ENCODE data around the gene CERS2. TPM values are rescaled to one million over a fixed set of nuclear protein-coding genes. Genes with fewer than 3 reads are reported as not detected.

The CERS2 gene
- total RNA-seq, 1 donor from 2014 or later: 138 TPM

DNA sequence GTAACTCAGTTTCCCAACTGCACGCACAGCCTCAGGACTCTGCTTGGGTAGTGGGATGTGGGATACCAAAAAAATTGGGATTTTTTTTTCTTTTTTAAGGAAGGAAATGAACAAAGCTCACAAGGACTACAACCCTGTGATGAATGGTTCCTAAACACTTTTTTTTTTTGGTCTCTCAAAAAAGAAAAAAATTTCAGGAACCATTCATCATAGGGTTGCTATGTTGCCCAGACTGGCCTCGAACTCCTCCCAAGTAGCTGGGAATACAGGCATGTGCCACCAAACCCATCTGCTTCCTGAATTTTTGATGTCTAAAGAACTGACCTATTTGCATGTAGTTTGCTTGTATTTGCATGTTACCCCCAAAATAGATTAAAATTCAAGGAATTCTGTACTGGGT is 25.3 kb upstream of the CERS2 start:
- DNase-seq (ENCODE audit: low read depth): no peak
- TF ChIP-seq, protein P1, sequence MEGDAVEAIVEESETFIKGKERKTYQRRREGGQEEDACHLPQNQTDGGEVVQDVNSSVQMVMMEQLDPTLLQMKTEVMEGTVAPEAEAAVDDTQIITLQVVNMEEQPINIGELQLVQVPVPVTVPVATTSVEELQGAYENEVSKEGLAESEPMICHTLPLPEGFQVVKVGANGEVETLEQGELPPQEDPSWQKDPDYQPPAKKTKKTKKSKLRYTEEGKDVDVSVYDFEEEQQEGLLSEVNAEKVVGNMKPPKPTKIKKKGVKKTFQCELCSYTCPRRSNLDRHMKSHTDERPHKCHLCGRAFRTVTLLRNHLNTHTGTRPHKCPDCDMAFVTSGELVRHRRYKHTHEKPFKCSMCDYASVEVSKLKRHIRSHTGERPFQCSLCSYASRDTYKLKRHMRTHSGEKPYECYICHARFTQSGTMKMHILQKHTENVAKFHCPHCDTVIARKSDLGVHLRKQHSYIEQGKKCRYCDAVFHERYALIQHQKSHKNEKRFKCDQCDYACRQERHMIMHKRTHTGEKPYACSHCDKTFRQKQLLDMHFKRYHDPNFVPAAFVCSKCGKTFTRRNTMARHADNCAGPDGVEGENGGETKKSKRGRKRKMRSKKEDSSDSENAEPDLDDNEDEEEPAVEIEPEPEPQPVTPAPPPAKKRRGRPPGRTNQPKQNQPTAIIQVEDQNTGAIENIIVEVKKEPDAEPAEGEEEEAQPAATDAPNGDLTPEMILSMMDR (IDR thresholded peaks at IDR 0.05; ENCODE audit: insufficient read depth, low read length, poor library complexity, severe bottlenecking): no peak
- H3K4me3 ChIP-seq (ENCODE audit: low read depth, low read length): no peak overlapping the region
- no peaks in the 10 kb centered on the region for H3K27me3 ChIP-seq (ENCODE audit: control insufficient read depth, insufficient read depth, low read length)
- peaks cover 2% of the 10 kb centered on the region for H3K36me3 ChIP-seq (ENCODE audit: control insufficient read depth, insufficient read depth, low read length)

DNA sequence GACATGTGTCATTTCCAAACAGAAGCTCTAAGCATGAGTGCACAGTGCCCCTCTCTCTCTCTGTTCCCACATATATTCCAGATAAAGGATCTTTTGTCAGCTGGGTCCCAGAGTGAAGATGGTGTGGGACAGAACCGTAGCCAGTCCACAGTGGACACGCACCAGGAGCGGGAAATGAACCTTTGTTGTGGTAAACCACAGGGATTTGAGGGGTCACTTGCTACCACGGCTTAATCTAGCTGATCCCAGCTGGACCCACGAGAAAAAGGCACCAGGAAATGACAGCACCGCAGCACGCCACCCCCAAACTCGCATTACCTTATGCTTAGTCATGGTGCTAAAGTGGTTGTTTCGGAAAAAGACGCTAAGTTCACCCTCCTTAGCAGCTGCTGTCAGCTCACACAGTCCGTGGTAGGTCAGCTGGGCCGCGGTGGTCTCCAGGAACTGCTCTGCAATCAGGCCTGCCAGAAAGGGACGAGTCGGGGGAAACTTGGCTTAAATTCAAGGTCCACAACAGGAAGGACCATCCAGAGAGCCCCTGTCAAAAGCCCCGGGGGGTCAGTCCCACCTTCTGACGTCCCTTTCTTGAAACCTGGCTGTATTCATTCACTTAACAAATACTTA is 24.5 kb upstream of the CERS2 start:
- H3K27me3 ChIP-seq (ENCODE audit: control insufficient read depth, insufficient read depth, low read length): no peaks in the 10 kb centered on the region
- TF ChIP-seq, protein P1 (IDR thresholded peaks at IDR 0.05; ENCODE audit: insufficient read depth, low read length, poor library complexity, severe bottlenecking): no peak
- no peak overlapping the region for H3K4me3 ChIP-seq (ENCODE audit: low read depth, low read length)
- peaks cover 2% of the 10 kb centered on the region for H3K36me3 ChIP-seq (ENCODE audit: control insufficient read depth, insufficient read depth, low read length)
- DNase-seq (ENCODE audit: low read depth): peak; percentile 56

DNA sequence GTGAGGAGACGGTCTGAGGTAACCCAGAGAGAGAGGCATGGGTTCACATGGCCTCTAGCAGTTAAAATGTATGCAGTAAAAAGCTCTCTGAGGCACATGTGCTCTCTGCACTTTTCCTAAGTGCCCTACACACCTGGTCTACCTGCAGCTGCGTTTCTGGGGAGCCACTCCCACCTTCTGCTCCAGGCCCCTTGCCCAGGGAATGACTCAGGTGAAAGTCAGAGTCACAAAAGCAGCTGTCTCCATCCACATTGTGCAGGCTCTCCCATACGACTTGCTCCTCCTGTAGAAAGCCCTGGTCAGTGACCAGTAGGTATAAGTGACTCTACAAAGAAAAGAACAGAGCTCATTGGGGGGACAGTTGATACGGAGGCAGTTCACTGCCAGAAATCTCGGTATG is 23.3 kb upstream of the CERS2 start:
- Histone ChIP-seq H3K27me3 (ENCODE audit: control insufficient read depth, insufficient read depth, low read length) (no peaks in the 10 kb centered on the region), H3K4me3 (ENCODE audit: low read depth, low read length) (no peak overlapping the region), H3K36me3 (ENCODE audit: control insufficient read depth, insufficient read depth, low read length) (peaks cover 2% of the 10 kb centered on the region)
- TF ChIP-seq, protein P1 (IDR thresholded peaks at IDR 0.05; ENCODE audit: insufficient read depth, low read length, poor library complexity, severe bottlenecking): no peak
- DNase-seq (ENCODE audit: low read depth): no peak

DNA sequence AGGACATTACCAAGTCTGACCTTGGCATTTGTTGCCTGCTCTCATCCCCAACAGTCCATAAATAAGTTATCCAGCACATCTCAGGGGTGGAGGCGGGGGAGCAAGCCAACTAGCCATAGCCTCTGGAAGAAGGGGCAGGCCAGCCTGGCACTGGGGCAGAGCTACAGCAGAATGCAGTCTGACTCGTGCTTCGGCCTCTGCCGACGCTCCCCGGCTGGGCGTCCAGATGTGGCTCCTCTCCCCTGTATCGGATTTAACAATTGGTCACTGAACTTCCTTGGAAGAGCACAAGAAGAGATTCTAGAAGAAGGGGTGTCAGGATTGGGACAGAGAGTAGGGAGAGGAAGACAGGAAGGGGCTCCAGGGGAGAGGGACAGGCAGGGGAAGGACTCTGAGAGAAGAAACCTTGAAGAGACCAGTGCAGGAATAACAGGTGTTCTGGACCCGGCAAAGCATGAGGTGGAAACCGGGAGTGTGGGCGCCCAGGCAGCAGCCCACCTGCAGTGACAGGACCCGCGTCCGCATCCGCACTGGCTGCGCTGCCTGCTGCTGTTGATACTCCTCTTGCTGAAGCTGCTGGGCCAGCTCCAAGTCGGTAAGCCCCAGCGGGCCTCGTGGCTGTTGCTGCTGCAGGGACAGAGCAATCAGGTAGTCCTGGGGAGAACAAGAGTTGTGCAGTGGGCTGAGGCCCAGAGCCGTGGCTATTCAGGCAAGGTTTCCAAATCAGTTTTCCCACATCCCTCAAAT is 22.7 kb upstream of the CERS2 start:
- peaks cover 2% of the 10 kb centered on the region for H3K36me3 ChIP-seq (ENCODE audit: control insufficient read depth, insufficient read depth, low read length)
- no peaks in the 10 kb centered on the region for H3K27me3 ChIP-seq (ENCODE audit: control insufficient read depth, insufficient read depth, low read length)
- no peak overlapping the region for H3K4me3 ChIP-seq (ENCODE audit: low read depth, low read length)
- TF ChIP-seq, protein P1 (IDR thresholded peaks at IDR 0.05; ENCODE audit: insufficient read depth, low read length, poor library complexity, severe bottlenecking): no peak
- DNase-seq (ENCODE audit: low read depth): no peak

DNA sequence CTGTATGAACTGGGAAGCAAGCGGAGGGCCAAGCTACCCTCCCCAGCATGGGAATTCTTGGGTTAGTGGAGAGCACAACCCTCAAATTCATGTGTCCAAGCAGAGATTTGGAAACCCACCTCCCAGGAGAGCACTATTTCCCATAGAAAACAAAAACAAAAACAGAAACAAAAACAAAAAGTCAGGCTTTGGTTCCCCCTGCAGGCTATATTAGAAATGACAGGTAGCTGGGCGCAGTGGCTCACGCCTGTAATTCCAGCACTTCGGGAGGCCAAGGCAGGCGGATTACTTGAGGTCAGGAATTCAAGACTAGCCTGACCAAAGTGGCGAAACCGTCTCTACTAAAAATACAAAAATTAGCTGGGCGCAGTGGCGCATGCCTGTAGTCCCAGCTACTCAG is 21.3 kb upstream of the CERS2 start:
- DNase-seq (ENCODE audit: low read depth): no peak
- peaks cover 2% of the 10 kb centered on the region for H3K36me3 ChIP-seq (ENCODE audit: control insufficient read depth, insufficient read depth, low read length)
- H3K4me3 ChIP-seq (ENCODE audit: low read depth, low read length): no peak overlapping the region
- no peaks in the 10 kb centered on the region for H3K27me3 ChIP-seq (ENCODE audit: control insufficient read depth, insufficient read depth, low read length)
- TF ChIP-seq, protein P1 (IDR thresholded peaks at IDR 0.05; ENCODE audit: insufficient read depth, low read length, poor library complexity, severe bottlenecking): peak; percentile 51
